Measurements from ENCODE around the gene SQSTM1.

GRCh38 chr5:179824745-179825112 lies 4.0 kb downstream of the SQSTM1 start:
- TF ChIP-seq CTCF (conservative IDR thresholded peaks at IDR 0.05; ENCODE audit: low read depth, low read length): no peak
- TF ChIP-seq EZH2 (IDR thresholded peaks at IDR 0.05; ENCODE audit: low read length, unreplicated experiment): no peak

All from PC-3 (cell line).